GM19023 (cell line): ENCODE results near the gene DKK2.
A peak's percentile ranks its signal among the peaks of the same experiment; 100 is the strongest.

Experiments
- ATAC-seq: cut with Tn5 transposase; IDR thresholded peaks from one replicate; pipeline ENCODE4 v1.9.1; 2021; ENCODE audit warnings: mild to moderate bottlenecking, moderate library complexity; ENCODE audit not compliant: unreplicated experiment

The DKK2 gene

GRCh38 chr4:107017443-107018343 is 18.4 kb downstream of the DKK2 start:
- no peak for ATAC-seq

- no peak for ATAC-seq
Measured at GRCh38 chr4:107011312-107011711, 24.8 kb downstream of the DKK2 start.

GRCh38 chr4:107009196-107009968 is 26.7 kb downstream of the DKK2 start:
- ATAC-seq: no peak

- no peak for ATAC-seq
Measured at GRCh38 chr4:107008115-107008514, 28.0 kb downstream of the DKK2 start.

GRCh38 chr4:107006218-107006617 is 29.9 kb downstream of the DKK2 start:
- peak; percentile 64 for ATAC-seq

GRCh38 chr4:106996490-106996889 is 39.6 kb downstream of the DKK2 start:
- peak; percentile 52 for ATAC-seq

- no peak for ATAC-seq
Measured at GRCh38 chr4:106993827-106994226, 42.3 kb downstream of the DKK2 start.

GRCh38 chr4:106987311-106987710 is 48.8 kb downstream of the DKK2 start:
- no peak for ATAC-seq

- no peak for ATAC-seq
Measured at GRCh38 chr4:106986486-106986885, 49.6 kb downstream of the DKK2 start.

GRCh38 chr4:106985830-106986229 is 50.3 kb downstream of the DKK2 start:
- no peak for ATAC-seq

- ATAC-seq: no peak
Measured at GRCh38 chr4:106982711-106983211, 53.4 kb downstream of the DKK2 start.

- ATAC-seq: no peak
Measured at GRCh38 chr4:106981431-106981830, 54.7 kb downstream of the DKK2 start.

- no peak for ATAC-seq
Measured at GRCh38 chr4:106979476-106979875, 56.6 kb downstream of the DKK2 start.

GRCh38 chr4:106978046-106978774 is 57.9 kb downstream of the DKK2 start:
- ATAC-seq: no peak

GRCh38 chr4:106971636-106972035 is 64.5 kb downstream of the DKK2 start:
- ATAC-seq: no peak

GRCh38 chr4:106967892-106968291 is 68.2 kb downstream of the DKK2 start:
- ATAC-seq: no peak

- ATAC-seq: no peak
Measured at GRCh38 chr4:106953036-106953705, 82.9 kb downstream of the DKK2 start.

GRCh38 chr4:106951891-106952290 is 84.2 kb downstream of the DKK2 start:
- ATAC-seq: no peak

- no peak for ATAC-seq
Measured at GRCh38 chr4:106941841-106942240, 94.3 kb downstream of the DKK2 start.

- no peak for ATAC-seq
Measured at GRCh38 chr4:106930522-106930921, 105.6 kb downstream of the DKK2 start.

- no peak for ATAC-seq
Measured at GRCh38 chr4:106929248-106929647, 106.9 kb downstream of the DKK2 start.
